ENCODE measurements around the gene PLA2G2F.

The PLA2G2F gene

DNA sequence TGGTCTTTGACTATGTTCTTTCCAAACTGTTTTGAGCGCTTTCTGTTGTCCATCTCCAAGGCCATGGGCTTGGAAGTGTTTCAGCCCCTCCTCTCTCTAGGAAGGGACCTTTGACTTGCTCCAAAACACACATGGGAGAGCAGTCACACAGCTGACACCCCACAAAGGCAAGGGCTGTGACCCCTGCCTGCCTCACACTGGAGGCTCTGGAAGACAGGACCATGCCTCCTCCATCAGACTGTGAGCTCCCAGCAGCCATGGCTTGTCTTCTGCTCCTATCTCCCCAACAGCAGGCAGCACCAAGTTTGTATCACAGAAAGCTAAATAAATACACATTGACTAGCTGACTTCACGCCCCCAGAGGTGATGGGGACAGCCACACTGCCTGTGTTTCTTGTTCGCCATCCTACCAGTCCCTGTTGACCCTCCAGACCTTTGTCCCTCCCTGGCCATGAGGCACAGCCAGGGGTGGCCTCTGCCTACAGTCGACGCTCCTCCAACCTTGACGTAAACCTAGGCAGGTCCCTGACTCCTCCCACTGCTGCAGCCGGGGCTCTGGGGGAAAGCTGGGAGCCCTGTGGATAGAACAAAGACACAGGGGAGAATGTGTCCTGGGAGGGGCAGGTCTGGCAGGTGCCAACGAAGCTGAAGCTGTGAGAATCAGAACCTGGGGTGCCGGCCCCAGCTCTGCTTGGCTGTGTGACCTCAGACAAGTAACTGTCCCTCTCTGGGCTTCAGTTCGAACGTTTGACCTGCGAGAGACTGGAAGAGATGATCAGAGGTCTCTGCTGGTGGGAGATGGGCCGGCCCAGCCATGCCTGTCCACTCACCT is 4.8 kb downstream of the PLA2G2F start:
- DNase-seq, result no peak

DNA sequence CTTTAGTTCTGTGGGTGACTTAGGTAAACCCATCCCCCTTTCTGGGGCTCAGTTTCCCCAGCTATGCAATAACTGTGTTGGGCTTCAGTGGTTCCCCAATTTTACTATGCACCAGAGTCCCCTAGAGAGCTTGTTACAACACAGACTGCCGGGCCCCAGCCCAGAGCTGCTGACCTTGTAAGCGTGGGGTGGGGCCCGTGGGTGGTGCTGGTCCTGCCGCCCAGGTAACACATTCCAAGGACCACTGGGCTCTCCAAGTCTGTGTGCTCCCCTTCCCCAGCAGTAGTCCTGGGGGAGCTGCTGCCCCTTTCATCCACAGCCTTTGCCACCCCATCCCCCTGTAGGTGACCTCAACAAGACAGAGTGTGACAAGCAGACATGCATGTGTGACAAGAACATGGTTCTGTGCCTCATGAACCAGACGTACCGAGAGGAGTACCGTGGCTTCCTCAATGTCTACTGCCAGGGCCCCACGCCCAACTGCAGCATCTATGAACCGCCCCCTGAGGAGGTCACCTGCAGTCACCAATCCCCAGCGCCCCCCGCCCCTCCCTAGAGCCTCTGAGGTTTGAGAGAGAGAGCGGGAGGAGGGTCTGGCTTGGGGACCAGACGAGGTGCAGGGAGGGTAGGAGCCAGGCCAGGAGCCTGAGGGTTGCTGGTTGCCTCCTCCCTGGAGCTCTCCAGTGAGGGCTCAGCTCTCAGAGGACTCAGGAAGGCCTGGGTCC is 8.9 kb downstream of the PLA2G2F start:
- no peak for DNase-seq

DNA sequence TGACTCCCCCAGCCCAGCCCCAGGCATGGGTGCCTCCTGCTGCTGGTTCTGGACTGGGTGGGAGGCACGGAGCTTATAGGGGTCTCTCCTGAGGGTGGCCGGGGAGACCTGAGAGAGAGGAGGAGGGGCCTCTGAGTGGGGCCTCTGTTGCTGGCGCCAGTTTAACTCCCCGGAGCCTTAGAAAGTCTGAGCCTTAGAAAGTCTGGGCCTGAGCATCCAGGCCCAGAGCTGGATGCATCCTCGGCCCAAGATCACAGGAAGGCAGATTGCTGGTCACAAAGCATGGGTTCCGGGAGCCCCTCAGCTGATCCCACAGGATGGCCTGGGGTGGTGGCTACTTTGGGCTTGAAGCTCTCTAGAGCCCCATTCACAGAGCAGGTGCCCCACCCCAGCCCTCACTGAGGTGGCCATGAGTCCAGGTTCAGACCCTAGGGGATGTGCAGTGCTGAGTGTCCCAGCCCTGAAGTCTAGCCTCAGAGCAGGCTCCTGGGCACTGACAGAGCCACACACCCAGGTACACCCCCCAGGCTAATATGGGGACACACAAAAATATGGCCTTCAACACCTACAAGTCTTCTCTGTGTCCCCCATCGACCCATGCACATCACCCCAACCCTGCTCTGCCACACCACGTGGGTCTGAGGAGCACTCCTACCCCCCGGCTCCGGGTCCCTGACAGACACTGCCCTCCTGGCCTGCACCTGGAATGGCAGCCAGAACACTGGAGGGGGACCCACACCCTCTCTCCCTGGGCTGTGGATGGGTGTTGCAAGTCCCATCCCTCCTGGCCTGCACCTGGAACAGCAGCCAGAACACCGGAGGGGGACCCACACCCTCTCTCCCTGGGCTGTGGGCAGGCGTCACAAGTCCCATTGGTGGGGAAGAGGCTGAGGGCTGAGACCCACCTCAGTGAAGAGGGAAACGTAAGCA is 9.7 kb downstream of the PLA2G2F start:
- no peak for DNase-seq

DNA sequence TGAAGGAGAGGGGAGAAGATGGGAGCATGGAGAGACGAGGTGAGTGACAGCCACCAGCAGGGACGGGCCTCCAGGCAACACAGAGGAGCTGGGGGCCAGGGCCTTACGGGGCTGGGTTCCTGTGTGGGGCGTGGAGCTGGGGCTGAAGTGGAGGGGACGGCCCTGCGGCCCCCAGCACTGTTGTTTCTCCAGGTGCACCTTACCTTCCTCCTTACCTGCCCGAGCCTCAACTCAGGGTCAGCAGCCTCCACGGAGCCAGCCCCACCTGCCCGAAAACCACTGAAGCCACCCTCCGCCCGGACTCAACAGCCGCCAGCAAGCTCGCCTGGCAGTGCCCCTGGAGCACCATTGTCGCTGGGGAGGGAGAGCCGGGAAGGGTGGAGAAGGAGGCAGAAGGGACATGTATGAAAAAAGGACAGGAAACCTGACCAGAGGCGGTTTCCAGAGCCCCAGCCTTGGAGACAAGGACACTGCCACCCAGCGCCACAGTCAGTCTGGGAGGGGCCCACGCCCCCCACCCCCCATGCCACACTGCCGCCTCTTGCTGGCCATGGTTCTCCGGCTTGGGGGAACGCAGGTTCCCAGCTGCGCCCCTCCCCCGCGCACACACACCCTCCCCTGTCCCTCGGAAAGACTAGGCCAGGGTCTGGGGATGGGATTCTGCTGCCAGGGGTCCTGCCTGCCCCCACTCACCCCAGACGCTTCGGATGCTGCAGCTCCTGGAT is 10.6 kb downstream of the PLA2G2F start:
- DNase-seq, result no peak

DNA sequence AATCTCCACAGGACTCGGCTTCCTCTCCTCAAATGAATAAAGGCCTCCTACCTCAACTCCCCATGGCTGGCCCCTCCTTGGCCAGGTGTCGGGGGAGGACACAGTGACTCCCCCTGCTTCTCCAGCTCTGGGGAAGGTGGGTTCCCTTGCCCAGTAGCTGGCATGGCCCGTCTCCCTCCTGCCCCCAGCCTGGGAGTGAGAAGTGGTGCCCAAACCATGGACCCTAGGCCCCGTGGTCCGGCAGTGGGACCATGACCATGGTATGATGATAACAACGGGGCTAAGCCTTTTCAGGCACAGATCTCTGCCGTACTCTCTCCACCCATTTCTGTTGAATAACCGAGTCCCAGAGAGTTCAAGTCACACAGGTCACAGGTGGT is 11.2 kb downstream of the PLA2G2F start:
- DNase-seq, result no peak

DNA sequence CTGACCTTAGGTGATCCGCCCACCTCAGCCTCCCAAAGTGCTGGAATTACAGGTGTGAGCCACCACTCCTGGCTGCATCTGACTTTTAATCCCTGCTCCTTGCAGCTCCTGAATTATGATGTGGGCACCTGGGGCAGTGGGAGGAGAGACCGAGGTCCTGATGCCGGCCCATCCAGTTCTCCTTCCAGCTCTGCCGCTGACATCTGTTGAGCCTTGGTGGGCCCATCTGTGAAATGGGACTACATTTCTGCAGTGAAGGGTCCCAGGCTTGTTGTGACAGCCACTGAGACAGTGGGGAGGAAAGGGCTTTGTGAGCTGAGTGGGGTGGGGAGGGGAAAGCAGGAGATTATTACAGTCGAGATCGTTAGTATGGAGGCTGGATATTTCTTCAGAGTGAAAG is 11.8 kb downstream of the PLA2G2F start:
- DNase-seq, result no peak

DNA sequence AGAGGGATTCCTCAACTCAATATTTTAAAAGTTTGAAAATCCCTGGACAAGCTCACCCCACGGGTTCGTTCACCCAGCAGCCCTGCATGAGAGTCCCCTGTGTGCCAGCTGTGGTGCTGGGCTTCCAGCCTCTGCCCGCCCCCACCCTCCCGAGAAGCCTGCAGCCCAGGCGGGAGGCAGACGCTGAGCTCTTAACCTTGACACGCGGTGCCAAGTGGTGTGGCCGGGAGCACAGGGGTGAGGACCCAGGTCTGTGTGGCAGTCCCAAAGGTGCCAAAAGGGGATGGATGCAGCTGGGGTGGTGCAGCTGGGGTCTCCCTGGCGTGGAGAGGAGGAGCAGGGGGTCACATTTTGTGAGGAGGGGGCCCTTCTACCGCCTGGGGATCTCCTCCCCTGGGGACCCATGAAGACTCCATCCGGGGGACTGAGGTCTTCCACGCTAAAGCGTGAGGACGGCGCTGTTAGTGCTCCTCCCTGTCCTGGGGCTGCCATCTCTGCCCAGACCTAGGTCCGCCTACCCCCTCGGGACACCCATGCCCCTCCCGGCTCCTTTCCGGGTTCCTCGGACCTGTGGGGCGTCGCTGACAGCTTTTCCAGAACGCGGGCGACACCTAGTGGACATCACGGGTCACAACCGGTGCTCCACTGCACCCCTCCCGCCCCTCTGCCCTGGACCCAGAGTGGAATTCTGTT is 12.9 kb downstream of the PLA2G2F start:
- peak; percentile 88 for DNase-seq

DNA sequence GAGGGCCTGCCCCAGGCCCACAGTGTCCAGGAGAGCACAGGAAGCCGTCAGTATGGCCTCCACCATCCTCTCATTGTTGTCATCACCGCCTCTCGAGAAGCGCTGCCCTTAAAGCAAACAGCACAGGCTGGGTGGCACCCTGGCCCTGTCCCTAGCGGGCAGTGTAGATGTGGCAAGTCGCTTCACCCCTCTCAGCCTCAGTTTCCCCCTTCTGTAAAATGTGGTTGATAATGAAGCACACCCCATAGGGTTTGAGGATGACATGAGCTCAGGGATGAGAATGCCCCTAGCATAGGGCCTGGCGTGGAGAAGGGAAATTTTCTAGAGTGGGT is 13.4 kb downstream of the PLA2G2F start:
- DNase-seq, result no peak

DNA sequence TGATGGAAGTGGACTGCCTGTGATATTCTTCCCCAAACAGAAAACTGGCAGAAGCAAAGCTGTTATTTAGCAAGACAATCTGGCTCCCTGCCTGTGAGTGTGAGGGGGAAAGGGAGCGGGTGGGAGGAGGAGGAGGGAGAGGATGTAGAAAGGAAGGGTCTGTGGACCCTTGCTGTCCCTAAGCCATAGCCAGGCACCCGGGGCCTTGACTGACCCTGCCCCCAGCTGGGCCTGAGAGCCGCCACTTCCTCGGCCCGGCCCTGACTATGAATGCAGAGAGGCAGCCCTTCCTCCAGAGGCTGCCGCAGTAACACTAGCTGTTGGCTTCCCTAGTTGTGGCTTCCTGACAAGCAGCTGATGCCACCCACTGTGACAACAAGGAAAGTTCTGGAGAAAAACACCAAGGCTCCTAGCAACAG is 13.9 kb downstream of the PLA2G2F start:
- DNase-seq, result no peak

DNA sequence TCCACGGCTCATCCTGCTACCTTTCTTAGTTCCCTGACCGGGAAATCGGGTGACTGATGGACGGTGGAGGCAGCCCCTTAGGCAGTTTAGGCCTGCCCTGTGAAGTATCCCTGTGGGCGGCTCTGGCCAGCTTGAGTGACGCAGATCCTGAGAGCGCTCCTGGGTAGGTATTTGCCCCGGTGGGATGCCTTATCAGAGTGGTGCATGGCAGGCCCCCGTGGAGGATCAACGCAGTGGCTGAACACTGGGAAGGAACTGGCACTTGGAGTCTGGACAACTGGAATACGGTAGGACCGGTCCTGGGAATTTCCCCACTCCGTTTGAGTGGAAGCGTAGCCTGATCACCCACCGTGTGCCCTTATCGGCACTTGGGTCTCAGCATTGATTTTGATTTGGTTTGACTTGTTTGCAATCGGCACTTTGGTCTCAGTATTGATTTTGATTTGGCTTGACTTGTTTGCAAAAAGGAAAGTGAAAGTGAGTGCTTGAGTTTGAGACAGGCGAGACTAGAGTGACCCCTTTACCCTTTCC is 15.2 kb downstream of the PLA2G2F start:
- DNase-seq, result no peak

DNA sequence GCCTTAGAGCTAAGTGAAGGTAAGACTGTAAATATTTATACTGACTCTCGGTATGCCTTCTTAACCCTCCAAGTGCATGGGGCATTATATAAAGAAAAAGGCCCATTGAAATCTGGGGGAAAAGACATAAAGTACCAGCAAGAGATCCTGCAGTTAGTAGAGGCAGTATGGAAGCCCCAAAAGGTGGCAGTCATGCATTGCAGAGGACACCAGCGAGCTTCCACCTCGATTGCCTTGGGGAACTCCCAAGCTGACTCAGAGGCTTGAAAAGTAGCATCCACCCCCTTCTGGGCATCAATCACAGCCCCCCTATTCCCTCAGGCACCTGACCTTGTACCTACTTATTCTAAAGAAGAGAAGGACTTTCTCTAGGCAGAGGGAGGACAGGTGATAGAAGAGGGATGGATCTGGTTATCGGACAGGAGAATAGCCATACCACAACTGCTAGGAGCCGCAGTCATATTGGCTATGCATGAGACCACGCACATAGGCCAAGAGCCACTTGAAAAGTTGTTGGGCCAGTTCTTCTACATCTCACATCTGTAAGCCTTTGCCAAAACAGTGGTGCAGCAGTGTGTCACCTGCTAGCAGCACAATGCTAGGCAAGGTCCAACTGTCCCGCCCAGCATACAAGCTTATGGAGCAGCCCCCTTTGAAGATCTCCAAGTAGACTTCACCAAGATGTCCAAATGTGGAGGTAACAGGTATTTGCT is 19.4 kb downstream of the PLA2G2F start:
- no peak for DNase-seq

DNA sequence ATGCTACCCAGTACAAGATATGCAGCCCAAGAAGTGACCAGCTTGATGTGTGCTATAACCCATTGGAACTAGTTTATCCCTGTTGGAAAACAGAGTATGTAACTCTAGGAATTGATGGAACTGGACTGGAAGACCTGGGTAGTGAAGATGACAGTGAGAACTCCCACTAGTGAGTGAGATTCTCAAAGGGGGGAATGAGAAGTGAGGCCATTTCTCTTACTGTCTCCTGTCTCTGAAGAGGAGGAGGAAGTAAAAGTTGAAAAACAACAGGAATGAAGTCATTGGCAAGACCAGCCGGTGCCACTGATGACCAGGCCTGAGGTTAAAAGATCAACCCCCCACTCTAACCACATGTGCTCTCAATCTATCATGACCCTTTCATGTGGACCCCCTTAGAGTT is 20.9 kb downstream of the PLA2G2F start:
- no peak for DNase-seq

DNA sequence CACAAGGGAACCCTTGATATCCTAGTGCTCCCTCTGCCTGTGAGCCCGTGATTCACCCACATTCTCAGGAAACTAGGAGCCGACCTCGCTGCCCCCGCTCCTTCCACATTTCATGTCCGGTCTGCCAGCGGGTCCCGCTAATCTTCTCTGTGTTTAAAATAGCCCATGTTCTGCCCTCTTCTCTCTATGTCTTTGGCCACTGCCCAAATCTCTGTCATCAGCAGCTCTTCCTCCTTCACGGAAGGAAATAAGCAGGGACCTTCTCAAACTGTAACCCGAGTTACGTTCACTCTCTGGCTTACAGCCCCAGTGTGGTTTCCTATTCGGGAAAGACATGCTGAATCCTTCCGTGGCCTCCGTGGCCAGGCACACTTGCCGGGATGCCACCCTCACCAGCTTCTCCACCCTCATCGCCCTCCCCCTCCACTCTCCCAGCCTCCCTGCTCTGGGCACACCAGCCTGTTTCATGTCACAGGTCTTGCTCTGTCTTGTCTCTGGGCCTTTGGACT is 25.6 kb downstream of the PLA2G2F start:
- no peak for DNase-seq

DNA sequence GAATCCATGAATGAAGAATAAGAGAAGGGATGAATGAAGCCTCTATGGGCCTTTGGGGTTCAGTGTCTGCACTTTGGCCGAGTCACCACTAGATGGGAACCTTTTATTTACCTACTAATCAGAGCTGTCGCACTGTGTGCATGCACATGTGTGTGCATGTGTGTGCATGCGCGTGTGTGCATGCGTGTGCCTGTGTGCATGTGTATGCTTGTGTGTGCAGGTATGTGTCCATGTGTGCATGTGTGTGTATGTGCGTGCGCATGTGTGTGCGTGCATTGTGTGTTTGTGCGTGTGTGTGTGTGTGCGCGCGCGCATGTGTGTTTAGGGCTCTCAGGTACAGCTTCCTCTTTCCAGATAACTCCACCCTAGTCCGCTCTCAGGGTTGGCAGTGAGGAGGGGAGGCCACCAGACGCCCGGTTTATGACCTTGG is 26.4 kb downstream of the PLA2G2F start:
- no peak for DNase-seq

DNA sequence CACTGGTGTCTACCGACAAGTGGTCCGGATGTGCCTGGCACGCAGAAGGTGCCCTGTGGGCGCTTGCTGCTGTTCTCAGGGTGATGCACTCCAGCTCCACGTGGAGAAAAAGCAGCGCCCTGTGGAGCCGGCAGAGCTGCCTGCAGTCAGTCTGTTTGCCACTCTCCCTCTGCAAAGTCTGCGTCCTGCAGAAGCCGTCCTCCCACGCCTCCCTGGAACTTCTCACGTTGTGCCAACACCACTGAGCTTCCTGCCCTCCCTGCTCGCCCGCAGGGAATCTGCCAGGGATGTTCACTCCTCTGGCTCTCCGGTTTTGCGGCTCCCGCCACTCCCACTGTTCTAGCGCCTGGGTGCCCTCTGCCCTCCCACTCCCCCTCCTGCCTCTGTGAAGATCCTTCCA is 26.9 kb downstream of the PLA2G2F start:
- no peak for DNase-seq

DNA sequence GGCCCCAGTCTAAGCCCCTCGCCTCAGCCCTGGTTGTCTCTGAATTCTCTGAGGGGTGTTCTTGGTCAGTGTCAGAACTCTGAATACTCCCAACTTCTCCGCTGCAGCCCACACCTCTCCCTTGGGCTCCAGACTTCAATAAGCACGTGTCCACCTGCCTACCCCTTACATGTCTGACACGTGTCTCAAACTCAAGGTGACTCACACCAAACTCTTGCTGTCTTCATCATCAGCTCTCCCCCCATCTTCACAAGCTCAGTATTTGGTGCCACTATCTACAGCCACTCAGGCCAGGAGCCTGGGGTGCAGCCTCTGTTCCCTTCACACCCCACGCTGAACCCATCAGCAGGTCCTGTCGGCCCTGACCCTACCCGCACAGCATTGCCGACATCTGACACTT is 28.0 kb downstream of the PLA2G2F start:
- DNase-seq, result no peak

DNA sequence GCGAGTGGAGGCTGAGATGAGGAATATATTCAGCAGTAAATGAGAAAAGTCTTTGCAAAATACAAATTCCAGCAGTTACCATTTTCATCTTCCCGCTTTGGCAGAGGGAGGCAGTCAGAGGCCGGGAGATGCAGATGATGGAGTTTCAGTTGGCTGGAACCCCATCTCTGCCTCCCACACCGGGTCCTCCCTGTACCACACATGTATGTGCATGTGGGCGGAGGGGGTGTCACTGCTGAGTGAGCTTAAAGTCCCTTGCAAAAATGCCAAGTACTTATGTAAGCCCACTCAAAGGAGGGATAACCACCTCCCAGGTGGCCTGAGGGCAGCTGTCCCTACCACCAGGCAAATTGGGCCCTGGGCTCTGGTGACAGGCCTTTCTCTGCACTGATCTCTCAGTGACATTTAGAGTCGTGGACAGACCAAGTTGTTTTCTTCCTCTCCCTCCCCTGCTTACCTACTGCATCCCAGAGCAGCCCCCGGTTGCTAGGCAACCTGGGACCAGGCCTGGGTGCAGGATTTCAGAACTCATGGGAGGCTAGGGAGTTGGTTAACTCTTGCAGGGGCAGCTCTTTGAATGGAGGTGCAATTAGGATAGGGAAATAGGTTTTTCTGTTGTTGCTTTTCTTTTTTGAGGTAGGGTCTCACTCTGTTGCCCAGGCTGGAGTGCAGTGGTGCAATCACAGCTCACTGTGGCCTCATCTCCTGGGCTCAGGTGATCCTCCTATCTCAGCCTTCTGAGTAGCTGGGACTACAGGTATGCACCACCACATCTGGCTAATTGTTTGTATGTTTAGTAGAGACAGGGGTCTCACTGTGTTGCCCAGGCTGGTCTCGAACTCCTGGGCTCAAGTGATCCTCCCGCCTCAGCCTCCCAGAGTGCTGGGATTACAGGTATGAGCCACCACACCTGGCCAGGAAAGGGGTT is 29.7 kb downstream of the PLA2G2F start:
- DNase-seq, result no peak

DNA sequence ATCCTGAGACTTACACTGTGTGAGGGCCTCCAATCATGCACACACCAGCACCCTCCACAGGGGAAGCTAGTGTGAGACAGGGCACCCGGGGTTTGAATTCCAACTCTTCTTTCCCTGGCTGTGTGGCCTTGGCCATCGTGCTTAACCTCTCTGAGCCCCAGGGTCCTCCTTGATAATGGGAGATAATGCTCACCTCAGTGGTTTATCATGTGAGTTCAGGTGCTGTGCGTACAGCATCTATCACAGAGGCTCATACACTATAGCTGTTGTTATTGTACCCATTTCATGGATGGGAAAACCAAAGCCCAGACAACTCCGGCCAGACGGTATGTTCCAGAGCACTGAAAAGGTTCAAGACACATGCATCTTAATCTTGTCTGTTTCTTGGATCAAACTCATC is 30.8 kb downstream of the PLA2G2F start:
- DNase-seq, result no peak

DNA sequence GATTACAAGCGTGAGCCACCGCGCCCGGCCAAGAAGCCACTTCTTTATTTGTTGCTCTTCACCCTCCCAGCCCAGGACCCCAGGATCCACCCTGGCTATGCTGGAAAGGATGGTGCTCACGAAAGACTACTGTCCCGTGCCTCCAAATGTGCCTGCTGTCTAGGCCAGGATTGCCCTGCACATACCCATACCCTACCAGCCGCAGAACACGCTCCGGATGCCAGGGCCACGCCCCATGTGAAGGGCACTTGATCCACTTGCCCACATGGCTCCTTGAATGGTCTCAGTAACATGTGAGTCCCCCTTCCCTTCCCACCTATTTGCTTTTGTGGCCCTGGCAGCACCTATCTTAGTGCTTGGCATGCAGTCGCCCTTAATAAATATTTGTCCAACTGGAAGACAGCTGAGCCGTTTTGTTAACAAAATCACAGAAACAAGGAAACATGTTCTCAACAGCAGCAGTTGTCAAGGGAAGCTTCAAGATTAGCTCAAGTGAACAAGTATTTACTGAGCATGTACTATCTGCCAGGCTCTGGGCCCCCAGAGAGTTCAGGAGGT is 33.0 kb downstream of the PLA2G2F start:
- no peak for DNase-seq
